HG03103 (cell line): Measurements from ENCODE around the gene STKLD1.
A peak's percentile ranks its signal among the peaks of the same experiment; 100 is the strongest.

Source experiments
- ATAC-seq: cut with Tn5 transposase; IDR thresholded peaks from one replicate; pipeline ENCODE4 v1.9.1; 2021; ENCODE audit warnings: low read depth; ENCODE audit not compliant: unreplicated experiment

The STKLD1 gene

DNA sequence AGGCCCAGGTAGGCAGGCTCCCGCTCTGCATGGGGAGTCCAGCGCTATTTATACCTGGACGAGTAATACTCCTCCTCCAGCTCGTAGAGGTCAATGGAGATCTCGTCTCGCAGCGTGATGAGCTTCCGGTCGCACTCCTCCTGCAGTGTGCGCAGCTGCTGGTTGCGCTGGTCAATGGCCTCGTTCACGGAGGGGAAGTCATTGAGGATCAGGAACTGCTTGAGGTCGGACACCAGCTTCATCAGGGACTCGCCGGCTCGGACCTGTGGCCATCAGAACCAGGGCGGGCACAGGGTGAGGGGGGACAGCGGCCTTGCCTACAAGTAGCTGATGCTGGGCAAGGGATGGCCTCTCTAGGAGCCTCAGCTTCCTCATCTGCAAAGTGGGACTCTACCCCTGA is 32.1 kb upstream of the STKLD1 start:
- ATAC-seq, result no peak

- no peak for ATAC-seq
These were observed 31.2 kb upstream of the STKLD1 start for GRCh38 chr9:133344979-133345378.

- no peak for ATAC-seq
These were observed 30.6 kb upstream of the STKLD1 start for GRCh38 chr9:133345596-133345995.

DNA sequence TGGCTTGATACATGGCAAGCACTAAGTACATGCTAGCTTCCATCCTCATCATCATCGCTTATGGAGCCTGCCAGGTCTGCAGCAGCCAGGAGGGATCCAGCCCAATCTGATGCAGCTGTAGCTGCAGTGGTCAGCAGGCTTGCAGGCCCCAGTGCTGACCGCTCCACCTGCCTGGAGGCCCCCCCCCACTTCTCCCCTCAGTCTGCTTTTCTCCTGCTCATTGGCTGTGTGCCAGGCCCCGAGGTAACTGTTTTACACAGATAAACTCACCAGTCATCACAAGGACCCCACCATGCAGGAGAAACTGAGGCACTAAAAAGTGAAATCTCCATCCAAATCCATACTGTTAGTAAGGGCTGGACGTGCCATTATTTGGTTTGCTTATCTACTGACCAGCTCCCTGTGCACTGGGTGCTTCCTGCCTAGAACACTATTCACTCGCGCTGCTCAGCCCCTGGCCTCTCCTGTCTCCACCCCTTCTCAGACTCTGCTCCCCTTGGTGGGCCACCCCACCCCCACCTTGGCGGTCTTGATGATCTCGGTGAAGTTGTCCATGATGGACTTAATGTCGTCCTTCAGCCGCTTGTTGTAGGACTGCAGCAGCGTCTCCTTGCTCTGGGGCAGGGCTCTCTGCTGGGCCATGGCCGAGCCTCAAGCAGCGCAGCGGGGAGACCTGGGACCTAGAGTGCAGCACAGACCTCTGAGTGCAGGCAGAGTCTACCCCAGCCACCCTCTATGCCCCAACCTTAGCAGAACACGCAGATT is 30.0 kb upstream of the STKLD1 start:
- no peak for ATAC-seq

DNA sequence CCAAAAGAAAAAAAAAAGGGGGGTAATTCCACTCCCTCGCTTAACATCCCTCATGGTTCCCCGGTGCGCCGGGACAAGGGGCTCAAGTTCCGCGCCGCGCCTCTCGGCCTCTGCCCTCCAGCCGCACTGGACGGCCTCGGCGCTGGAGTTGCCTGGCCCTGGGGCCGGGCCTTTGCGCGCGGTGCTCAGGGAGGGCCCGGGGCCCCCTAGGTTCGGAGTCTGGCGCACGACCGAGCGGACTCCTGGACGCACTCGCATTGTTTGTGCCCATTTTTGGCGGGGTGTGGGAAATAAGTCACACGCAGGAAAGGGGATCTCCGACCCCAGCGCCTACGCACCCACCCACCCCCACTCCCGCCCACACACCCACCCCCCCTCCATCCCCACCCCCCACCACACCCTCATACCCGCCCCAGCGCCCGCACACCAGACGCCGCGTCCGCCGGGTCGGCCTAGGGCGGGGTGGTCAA is 28.6 kb upstream of the STKLD1 start:
- peak; percentile 27 for ATAC-seq

GRCh38 chr9:133347985-133348717 is 28.0 kb upstream of the STKLD1 start, which contains the start of the genes MED22 and RPL7A:
Gene MED22, minus strand, starts transcription at chr9:133348131. Its CDS starts 1,469 bp downstream, at chr9:133346662.
Gene RPL7A, plus strand, starts transcription at chr9:133348218. Its CDS starts 26 bp downstream, at chr9:133348244.
- ATAC-seq, result peak; percentile 40

- ATAC-seq, result no peak
These were observed 27.2 kb upstream of the STKLD1 start for GRCh38 chr9:133348718-133349573.

- ATAC-seq, result no peak
These were observed 26.1 kb upstream of the STKLD1 start for GRCh38 chr9:133349965-133350616.

DNA sequence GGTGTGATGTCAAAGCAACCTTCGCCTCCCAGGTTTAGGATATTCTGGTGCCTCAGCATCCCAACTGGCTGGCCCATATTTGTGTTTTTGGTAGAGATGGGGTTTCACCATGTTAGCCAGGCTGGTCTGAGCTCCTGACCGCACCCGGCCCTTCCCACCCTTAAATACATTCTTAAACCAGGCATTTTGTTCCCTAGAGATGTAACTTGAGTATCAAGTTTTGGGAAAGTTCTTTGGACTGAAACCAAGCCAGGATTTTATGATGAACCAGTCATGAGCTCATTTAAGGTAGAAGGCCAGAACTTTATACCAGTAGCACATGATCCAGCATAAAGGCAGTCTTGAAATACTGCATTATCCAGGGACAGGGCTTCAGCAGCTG is 24.6 kb upstream of the STKLD1 start:
- no peak for ATAC-seq

DNA sequence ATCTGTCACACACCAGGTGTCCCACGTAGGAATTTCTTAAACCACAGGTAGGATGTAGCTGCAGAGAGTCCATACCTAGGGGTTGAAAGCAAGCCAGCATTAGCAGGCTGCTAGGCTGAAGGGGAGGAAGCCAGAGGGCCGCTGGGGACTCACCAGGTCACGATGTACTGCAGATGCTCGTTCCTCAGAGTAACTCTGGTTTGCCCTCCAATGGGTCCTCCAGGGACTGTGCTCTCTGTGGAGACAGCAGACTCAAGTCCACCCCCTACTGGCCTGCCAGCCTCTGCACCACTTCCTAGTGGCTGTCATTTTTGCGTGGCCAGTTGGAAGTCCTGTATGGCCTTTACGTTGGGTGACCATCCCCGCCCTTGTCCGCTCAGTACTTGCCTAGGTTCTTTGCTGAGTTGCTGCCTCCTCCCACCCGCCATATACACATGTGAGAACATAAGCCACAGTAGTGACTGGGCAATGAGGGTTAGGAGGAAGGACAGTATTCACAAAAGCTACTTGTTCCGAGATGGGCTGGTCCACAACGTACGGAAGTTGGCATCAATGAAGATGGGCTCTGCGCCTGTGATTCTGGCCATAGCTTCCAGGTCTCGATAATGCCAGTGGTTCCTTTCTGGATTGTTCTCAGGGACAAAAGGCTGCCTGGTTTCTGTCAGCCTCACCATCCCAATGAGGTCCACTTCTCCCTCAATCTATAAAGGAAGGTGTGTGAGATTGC is 24.1 kb upstream of the STKLD1 start:
- ATAC-seq, result no peak

DNA sequence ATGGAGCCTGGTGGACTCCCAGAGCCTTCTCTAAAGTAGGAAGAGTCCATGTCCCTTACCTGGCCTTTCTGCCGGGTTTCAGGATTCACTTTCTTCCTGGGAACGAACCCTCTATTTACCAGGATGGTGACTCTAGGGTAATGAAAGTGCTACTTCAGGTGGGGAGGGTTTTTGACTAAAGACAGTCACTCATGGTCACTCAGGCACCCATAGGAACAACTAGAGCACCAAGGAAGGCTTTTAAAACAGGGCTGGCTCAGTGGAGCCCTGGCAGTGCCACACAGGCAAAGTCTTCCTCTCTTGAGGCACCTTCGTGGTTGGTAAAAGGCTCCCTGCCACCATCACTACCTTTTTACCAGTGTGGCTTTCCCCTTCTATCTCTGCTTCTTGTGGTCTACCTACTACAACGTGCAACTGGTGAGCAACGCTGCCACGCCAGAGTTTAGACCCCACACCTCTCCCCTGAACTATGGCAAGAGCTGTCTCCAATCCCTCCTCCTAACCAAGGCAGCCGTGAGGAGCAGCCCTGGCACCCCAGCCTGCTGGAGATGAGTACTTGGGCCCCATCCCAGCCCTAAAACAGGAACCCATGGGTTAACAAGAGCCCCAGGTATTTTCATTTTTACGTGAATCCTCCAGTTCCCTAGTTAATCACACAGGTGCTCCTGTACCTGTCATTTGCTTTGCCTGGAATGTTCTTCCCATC is 23.4 kb upstream of the STKLD1 start:
- ATAC-seq, result no peak

DNA sequence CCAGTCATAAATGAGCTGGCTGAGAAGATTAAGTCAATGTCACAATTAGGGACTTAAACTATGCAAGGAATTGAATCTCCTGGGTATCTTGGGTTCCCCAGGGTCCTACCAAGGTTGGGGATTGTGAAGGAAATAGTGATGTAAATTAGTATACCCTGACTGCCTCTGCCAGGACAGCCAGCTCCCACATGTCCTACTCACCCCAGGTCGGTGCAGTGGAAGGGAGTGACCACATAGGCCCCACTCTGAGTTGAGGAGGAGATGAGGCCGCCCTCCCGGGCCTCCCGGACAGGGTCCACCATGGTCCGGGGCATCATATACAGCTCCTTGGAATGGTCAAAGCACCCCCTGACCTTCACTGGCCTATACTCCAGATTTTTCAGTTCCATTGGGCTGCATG is 22.6 kb upstream of the STKLD1 start:
- ATAC-seq, result no peak

- ATAC-seq, result no peak
These were observed 21.4 kb upstream of the STKLD1 start for GRCh38 chr9:133354766-133355165.

GRCh38 chr9:133355881-133356357 is 20.2 kb upstream of the STKLD1 start:
- peak; percentile 22 for ATAC-seq

DNA sequence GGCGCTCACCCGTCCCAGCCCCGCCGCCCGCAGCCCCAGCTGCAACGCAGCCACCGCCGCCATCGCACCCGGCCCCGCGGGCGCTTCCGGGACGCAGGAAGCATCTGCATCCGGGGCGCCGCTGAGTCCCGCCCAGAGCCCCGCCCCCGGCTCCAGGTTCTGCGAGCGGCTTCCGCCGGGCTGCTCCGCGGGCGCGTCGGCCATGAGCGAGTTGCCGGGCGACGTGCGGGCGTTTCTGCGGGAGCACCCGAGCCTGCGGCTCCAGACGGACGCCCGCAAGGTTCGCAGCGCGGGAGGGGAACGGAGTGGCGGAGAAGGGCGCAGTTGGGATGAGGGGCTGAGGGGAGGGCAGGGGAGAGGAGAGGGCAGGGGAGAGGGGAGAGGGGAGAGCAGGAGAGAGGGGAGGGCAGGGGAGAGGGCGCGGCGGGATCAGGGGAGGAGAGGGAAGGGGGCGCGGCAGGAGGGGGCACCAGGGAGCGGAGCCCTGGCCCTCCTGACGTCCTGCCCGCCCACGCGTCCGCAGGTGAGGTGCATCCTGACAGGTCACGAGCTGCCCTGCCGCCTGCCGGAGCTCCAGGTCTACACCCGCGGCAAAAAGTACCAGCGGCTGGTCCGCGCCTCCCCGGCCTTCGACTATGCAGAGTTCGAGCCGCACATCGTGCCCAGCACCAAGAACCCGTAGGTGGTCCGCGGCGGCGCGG is 19.6 kb upstream of the STKLD1 start, which contains the start of the genes SURF1 and SURF2:
Gene SURF1, minus strand, starts transcription at position 97 of the 701 bp plus-strand sequence. Its CDS starts 34 bp downstream, at position 63.
Gene SURF2, plus strand, starts transcription at position 160 of the 701 bp plus-strand sequence. Its CDS starts 43 bp downstream, at position 203.
- peak; percentile 67 for ATAC-seq

GRCh38 chr9:133357656-133358055 is 18.5 kb upstream of the STKLD1 start:
- no peak for ATAC-seq

- ATAC-seq, result no peak
These were observed 16.6 kb upstream of the STKLD1 start for GRCh38 chr9:133359399-133360175.
